Spleen (tissue), 11 donors: ENCODE data around the gene NRG4. TPM values are rescaled to one million over a fixed set of nuclear protein-coding genes. Genes with fewer than 3 reads are reported as not detected.
A peak's percentile ranks its signal among the peaks of the same experiment; 100 is the strongest.

Experiments used
- DNase-seq: peaks from one replicate; pipeline ENCODE4 v3.0.0-alpha.2; 2020
- H3K27ac ChIP-seq, 8 donors: fragments of 200-600 bp; sonication (generic) in 7 of 8; 1 replicate in 4 of 8; 2 replicates in 4 of 8; pipeline versions ENCODE4 v1.5.0 to v1.8.0; 2016 to 2021; ENCODE audit warnings: inconsistent platforms in 4 of 8, mild to moderate bottlenecking in 4 of 8, moderate library complexity in 1 of 8
- H3K27me3 ChIP-seq, 7 donors: fragments of 200-600 bp; sonication (generic) in 6 of 7; replicated peaks in 1 of 7; 1 replicate in 4 of 7; 2 replicates in 3 of 7; pipeline versions ENCODE4 v1.5.0 to v1.8.0; 2016 to 2021; ENCODE audit warnings: inconsistent platforms in 3 of 7, mild to moderate bottlenecking in 1 of 7
- H3K36me3 ChIP-seq, 6 donors: fragments of 200-600 bp; sonication (generic) in 5 of 6; 1 replicate in 4 of 6; 2 replicates in 2 of 6; pipeline versions ENCODE4 v1.5.0 to v1.8.0; 2016 to 2021; ENCODE audit warnings: inconsistent platforms in 2 of 6
- H3K4me1 ChIP-seq, 6 donors: fragments of 200-600 bp; sonication (generic) in 5 of 6; 1 replicate in 3 of 6; 2 replicates in 3 of 6; pipeline versions ENCODE4 v1.5.0 to v1.8.0; 2016 to 2021; ENCODE audit warnings: inconsistent platforms in 3 of 6
- H3K4me3 ChIP-seq, 8 donors: fragments of 200-600 bp; sonication (generic) in 7 of 8; 1 replicate in 4 of 8; 2 replicates in 4 of 8; pipeline versions ENCODE4 v1.5.0 to v1.8.0; 2016 to 2021; ENCODE audit warnings: inconsistent platforms in 4 of 8, mild to moderate bottlenecking in 4 of 8, moderate library complexity in 2 of 8
- H3K9me3 ChIP-seq, 8 donors: fragments of 200-600 bp; sonication (generic) in 7 of 8; 1 replicate in 4 of 8; 2 replicates in 4 of 8; pipeline versions ENCODE4 v1.5.0 to v1.8.0; 2016 to 2021; ENCODE audit warnings: inconsistent platforms in 4 of 8
- POLR2A ChIP-seq, 3 donors: fragments of 450-650 bp; IDR thresholded peaks; one replicate each; pipeline ENCODE4 v1.5.1; 2017; ENCODE audit warnings: antibody characterized with exemption in 3 of 3, mild to moderate bottlenecking in 1 of 3
- POLR2AphosphoS5 ChIP-seq, 3 donors: sonication (generic); formaldehyde crosslinking; IDR thresholded peaks; one replicate each; pipeline ENCODE4 v1.5.1; 2017; ENCODE audit warnings: antibody characterized with exemption in 3 of 3
- WGBS, 5 donors: extraction: QIAGEN DNeasy Blood & Tissue Kit in 3 of 5; methylation state at CpG; one replicate each; pipeline versions ENCODE4 v1.1.5 to v1.1.7; 2013 to 2018; 5-methylcytosine and 5-hydroxymethylcytosine counted together
- intact Hi-C: fragments of 100-400 bp; cut with DNase I; formaldehyde crosslinking; loops from one replicate; pipeline ENCODE4 v1.15.0; 2023; ENCODE audit warnings: low total_unique reads
- polyA plus RNA-seq, 3 donors: library from polyadenylated mRNA; stranded (reverse); fragments of 200-250 nt; gene quantifications; one replicate each; pipeline ENCODE4 v1.2.1, GENCODE V29; 2013
- small RNA-seq, 4 donors: library from RNA; depleted of rRNA; stranded (forward); fragments of <200 nt; gene quantifications; one replicate each; pipeline ENCODE3, GENCODE V24; 2016
- total RNA-seq, 7 donors: library from RNA; depleted of rRNA in 3 of 7; stranded (reverse); fragments of >200 nt in 3 of 7; fragmentation: NEBNext Ultra II Directional in 4 of 7; extraction: Animal tissue kit (Norgen Biotek cat#: 25700) in 4 of 7; gene quantifications; one replicate each; pipeline versions ENCODE4 v1.1.0 to v1.2.1, GENCODE V29; 2016 to 2021
- TF ChIP-seq, protein P1 (sequence below), 11 experiments: fragments of 200-600 bp in 7 of 11; fragments of 450-650 bp in 4 of 11; sonication (generic) in 4 of 11; IDR thresholded peaks in 8 of 11; conservative IDR thresholded peaks in 3 of 11; 1 replicate in 7 of 11; 2 replicates in 4 of 11; pipeline versions ENCODE4 v1.4.0 to v1.8.0; 2016 to 2021; ENCODE audit warnings: antibody characterized with exemption in 11 of 11, inconsistent platforms in 4 of 11, mild to moderate bottlenecking in 1 of 11
- donor health status: healthy with polysubstance abuse.
- donor health status: DM: no; HTN: no; CAD: no; lungs with moderate emphysema.
- donor health status: DM: no; HTN: no; CAD: no.
- donor health status: Bipolar disorder and iron deficiency.
- donor health status: healthy.
- donor health status: DM: no; HTN: no; CAD: no.
- donor health status: DM: yes; HTN: yes; CAD: no.

Gene NRG4
- total and polyA plus RNA-seq, 10 donors: 0.09 to 0.76 (median 0.42) TPM; not detected in 5

DNA sequence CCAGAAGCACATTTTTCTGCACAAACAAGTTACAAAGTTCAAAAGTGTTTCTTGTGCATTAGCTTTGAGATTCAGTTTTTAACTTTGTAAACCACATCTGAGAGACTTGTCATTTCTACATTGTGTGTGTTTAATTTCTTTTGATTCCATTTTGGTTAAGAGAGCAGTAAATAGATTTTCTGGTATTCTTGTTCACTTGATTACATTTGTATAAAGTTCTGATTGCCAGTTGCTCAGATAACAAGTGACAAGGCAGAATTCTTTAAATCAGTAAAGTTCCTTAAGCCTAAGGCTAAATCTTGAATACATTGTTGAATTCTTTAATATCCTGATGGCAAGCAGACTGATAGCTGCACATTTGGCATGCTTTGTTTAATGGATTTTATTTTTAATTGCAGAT lies 111.6 kb downstream of the NRG4 start:
- Histone ChIP-seq H3K27ac (peak overlapping the region in 1 of 8 donors; percentile 32), H3K4me1 (peaks cover 5 to 43% (median 27%) of the 10 kb centered on the region in 6 donors), H3K9me3 (no peaks in the 10 kb centered on the region), H3K4me3 (no peak overlapping the region), H3K36me3 (peaks cover 0 to 31% (median 0%) of the 10 kb centered on the region in 6 donors), H3K27me3 (no peaks in the 10 kb centered on the region)
- intact Hi-C loops: loop anchor here (10.0 kb wide), 1 partner anchor 56 kb away; the partner anchor contains the start of gene UBE2Q2
- no peak for DNase-seq
- no peak for TF ChIP-seq POLR2AphosphoS5 (IDR thresholded peaks at IDR 0.05)
- no peak for TF ChIP-seq POLR2A (IDR thresholded peaks at IDR 0.05)
- TF ChIP-seq, protein P1, sequence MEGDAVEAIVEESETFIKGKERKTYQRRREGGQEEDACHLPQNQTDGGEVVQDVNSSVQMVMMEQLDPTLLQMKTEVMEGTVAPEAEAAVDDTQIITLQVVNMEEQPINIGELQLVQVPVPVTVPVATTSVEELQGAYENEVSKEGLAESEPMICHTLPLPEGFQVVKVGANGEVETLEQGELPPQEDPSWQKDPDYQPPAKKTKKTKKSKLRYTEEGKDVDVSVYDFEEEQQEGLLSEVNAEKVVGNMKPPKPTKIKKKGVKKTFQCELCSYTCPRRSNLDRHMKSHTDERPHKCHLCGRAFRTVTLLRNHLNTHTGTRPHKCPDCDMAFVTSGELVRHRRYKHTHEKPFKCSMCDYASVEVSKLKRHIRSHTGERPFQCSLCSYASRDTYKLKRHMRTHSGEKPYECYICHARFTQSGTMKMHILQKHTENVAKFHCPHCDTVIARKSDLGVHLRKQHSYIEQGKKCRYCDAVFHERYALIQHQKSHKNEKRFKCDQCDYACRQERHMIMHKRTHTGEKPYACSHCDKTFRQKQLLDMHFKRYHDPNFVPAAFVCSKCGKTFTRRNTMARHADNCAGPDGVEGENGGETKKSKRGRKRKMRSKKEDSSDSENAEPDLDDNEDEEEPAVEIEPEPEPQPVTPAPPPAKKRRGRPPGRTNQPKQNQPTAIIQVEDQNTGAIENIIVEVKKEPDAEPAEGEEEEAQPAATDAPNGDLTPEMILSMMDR (IDR thresholded peaks at IDR 0.05 in 8 of 11, conservative IDR thresholded peaks at IDR 0.05 in 3 of 11): no peak

DNA sequence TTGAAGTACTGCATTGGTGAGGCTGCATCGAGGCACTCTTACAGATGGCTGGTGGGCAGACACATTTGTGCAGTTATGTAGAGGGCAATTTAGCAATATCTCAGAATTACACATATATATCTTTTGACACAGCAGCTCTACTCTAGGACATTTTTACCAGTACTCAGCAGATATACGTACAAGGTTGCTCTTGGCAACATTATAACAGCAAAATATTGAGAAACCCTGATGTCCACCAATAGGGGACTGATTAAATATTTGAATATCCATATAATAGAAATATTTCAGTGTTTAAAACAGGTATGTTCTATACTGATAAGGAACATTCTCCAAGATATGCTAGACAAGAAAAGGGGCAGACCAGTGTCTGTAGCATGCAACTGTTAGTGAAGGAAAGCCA lies 116.5 kb downstream of the NRG4 start:
- WGBS, 5 donors: 75 to 91% (median 80%) methylated on average over 2 of the region's 2 CpGs
- H3K36me3 ChIP-seq: peaks cover 0 to 52% (median 2%) of the 10 kb centered on the region in 6 donors
- TF ChIP-seq POLR2AphosphoS5 (IDR thresholded peaks at IDR 0.05): no peak
- TF ChIP-seq, protein P1 (IDR thresholded peaks at IDR 0.05 in 8 of 11, conservative IDR thresholded peaks at IDR 0.05 in 3 of 11): no peak
- no peak for TF ChIP-seq POLR2A (IDR thresholded peaks at IDR 0.05)
- no peak overlapping the region for H3K4me3 ChIP-seq
- H3K4me1 ChIP-seq: peaks cover 0 to 1% (median 0%) of the 10 kb centered on the region in 6 donors
- H3K27me3 ChIP-seq: no peaks in the 10 kb centered on the region
- no peaks in the 10 kb centered on the region for H3K9me3 ChIP-seq
- intact Hi-C loops: no loop called here
- H3K27ac ChIP-seq: no peak overlapping the region
- no peak for DNase-seq

- intact Hi-C loops: no loop called here
- no peaks in the 10 kb centered on the region for H3K9me3 ChIP-seq
- no peak overlapping the region for H3K4me3 ChIP-seq
- H3K27me3 ChIP-seq: no peaks in the 10 kb centered on the region
- TF ChIP-seq POLR2AphosphoS5 (IDR thresholded peaks at IDR 0.05) (no peak), POLR2A (IDR thresholded peaks at IDR 0.05) (no peak)
- TF ChIP-seq, protein P1 (IDR thresholded peaks at IDR 0.05 in 8 of 11, conservative IDR thresholded peaks at IDR 0.05 in 3 of 11): no peak
- no peak for DNase-seq
- no peak overlapping the region for H3K27ac ChIP-seq
- H3K36me3 ChIP-seq: peaks cover 0 to 67% (median 2%) of the 10 kb centered on the region in 6 donors
- H3K4me1 ChIP-seq: no peaks in the 10 kb centered on the region
Observed at GRCh38 chr15:75891895-75892294, 120.3 kb downstream of the NRG4 start.

Small RNA genes lying within 50 kb of the gene (small RNA-seq; reads per million reads assigned to genes)
- 0 reads per million in 4 donors for gene RN7SL510P

Other genes with a start within 250 kb of the NRG4 start
- gene UBE2Q2, start 169.0 kb downstream of the NRG4 start, total RNA-seq: 10 to 100 TPM; 22.9 to 38.0 (median 31.2) TPM
- 10 to 100 TPM; 25.5 to 31.8 (median 26.4) TPM for gene UBE2Q2, start 169.0 kb downstream of the NRG4 start, polyA plus RNA-seq
- 10 to 100 TPM; 14.6 to 24.9 (median 22.0) TPM for gene FBXO22, start 108.5 kb downstream of the NRG4 start, total RNA-seq
- gene FBXO22, start 108.5 kb downstream of the NRG4 start, polyA plus RNA-seq: 10 to 100 TPM in 1 of 3 donors, 1 to 10 TPM in 2; 4.9 to 10.2 (median 7.4) TPM
- gene TMEM266, start 47.6 kb upstream of the NRG4 start, total RNA-seq: 1 to 10 TPM in 6 of 7 donors, under 1 TPM in 1; 0.68 to 1.8 (median 1.5) TPM
- gene TMEM266, start 47.6 kb upstream of the NRG4 start, polyA plus RNA-seq: 1 to 10 TPM in 1 of 3 donors, under 1 TPM in 2; 0.61 to 1.3 (median 0.89) TPM